OCI-LY3 (cell line): ENCODE data around the gene ZC3H12D.

Experiments used
- H2AFZ ChIP-seq: fragments of 200-600, 300-600 bp; shearing (Covaris generic); 2 replicates; pipeline ENCODE4 v1.6.0; 2014; ENCODE audit warnings: antibody characterized with exemption, low read depth, low read length
- H3K27ac ChIP-seq: fragments of 200-600, 300-600 bp; sonication (generic); 2 replicates; pipeline ENCODE4 v1.5.1; 2014; ENCODE audit warnings: mild to moderate bottlenecking, low read length, moderate library complexity, mixed read lengths
- H3K27me3 ChIP-seq: fragments of 200-600, 300-600 bp; sonication (generic); 2 replicates; pipeline ENCODE4 v1.6.1; 2014; ENCODE audit warnings: low read depth, low read length, mixed read lengths
- H3K36me3 ChIP-seq: fragments of 200-600, 300-600 bp; sonication (generic); replicated peaks from 2 replicates; pipeline ENCODE3; 2014; ENCODE audit warnings: low read depth, low read length, mixed read lengths
- H3K4me1 ChIP-seq: fragments of 300-600, 200-600 bp; sonication (generic); 2 replicates; pipeline ENCODE4 v1.6.1; 2014; ENCODE audit warnings: low read length, mixed read lengths
- H3K4me2 ChIP-seq: fragments of 200-600, 300-600 bp; sonication (generic); 2 replicates; pipeline ENCODE4 v1.6.1; 2014; ENCODE audit warnings: low read length, mixed read lengths
- H3K4me3 ChIP-seq: fragments of 300-600, 200-600 bp; sonication (generic); 2 replicates; pipeline ENCODE4 v1.5.1; 2014; ENCODE audit warnings: antibody characterized with exemption, mild to moderate bottlenecking, low read length, moderate library complexity
- H3K79me2 ChIP-seq: fragments of 300-600, 200-600 bp; shearing (Covaris generic); 2 replicates; pipeline ENCODE4 v1.6.1; 2014; ENCODE audit warnings: mild to moderate bottlenecking, low read length, mixed read lengths
- H3K9ac ChIP-seq: fragments of 300-600, 200-600 bp; shearing (Covaris generic); 2 replicates; pipeline ENCODE4 v1.6.0; 2014; ENCODE audit warnings: mild to moderate bottlenecking, low read length, moderate library complexity
- H3K9me3 ChIP-seq: fragments of 200-600, 300-600 bp; shearing (Covaris generic); 2 replicates; pipeline ENCODE4 v1.6.1; 2014; ENCODE audit warnings: low read length, mixed read lengths; ENCODE audit not compliant: insufficient read depth
- H4K20me1 ChIP-seq: fragments of 200-600, 300-600 bp; sonication (generic); 2 replicates; pipeline ENCODE4 v1.6.1; 2016; ENCODE audit warnings: low read length, mixed read lengths; ENCODE audit not compliant: insufficient read depth
- CTCF ChIP-seq: fragments of 200-600, 300-600 bp; sonication (generic); IDR thresholded peaks from 2 replicates; pipeline ENCODE4 v1.5.1; 2014; ENCODE audit warnings: antibody characterized with exemption, low read length, low read depth
- EZH2phosphoT487 ChIP-seq: fragments of 200-600 bp; shearing (Covaris generic); IDR thresholded peaks from 2 replicates; pipeline ENCODE4 v1.6.1; 2018; ENCODE audit warnings: antibody characterized with exemption, mixed run types, low read depth

The ZC3H12D gene

GRCh38 chr6:149484733-149485700 lies at the start of gene ZC3H12D:
ZC3H12D (minus strand) TSS chr6:149485014; CDS start chr6:149474543, 10,471 bp downstream.
- Histone ChIP-seq H3K27ac (peak within 1 kb of the TSS; percentile 99), H3K4me2 (peak within 1 kb of the TSS; percentile 96), H3K79me2 (peaks cover 57% of the 10 kb centered on the region), H3K27me3 (no peaks in the 10 kb centered on the region), H4K20me1 (0 out of 2 replicates have a peak, but pooled peaks cover under 1% of the 10 kb centered on the region), H2AFZ (no peak within 1 kb of the TSS), H3K9me3 (no peaks in the 10 kb centered on the region), H3K9ac (peak within 1 kb of the TSS; percentile 92), H3K4me1 (peaks cover 73% of the 10 kb centered on the region), H3K4me3 (peak within 1 kb of the TSS; percentile 84), H3K36me3 (peaks cover 14% of the 10 kb centered on the region)
- TF ChIP-seq EZH2phosphoT487: no peak
- peak; percentile 44 for TF ChIP-seq CTCF

- H3K36me3 ChIP-seq: peaks cover 25% of the 10 kb centered on the region
Measured at GRCh38 chr6:149529650-149530049, 44.8 kb upstream of the ZC3H12D start.

GRCh38 chr6:149515494-149515893 lies 30.7 kb upstream of the ZC3H12D start:
- Histone ChIP-seq H2AFZ (no peak overlapping the region), H3K4me1 (peaks cover 18% of the 10 kb centered on the region), H4K20me1 (no peaks in the 10 kb centered on the region), H3K9me3 (no peaks in the 10 kb centered on the region), H3K36me3 (peaks cover 21% of the 10 kb centered on the region), H3K27ac (no peak overlapping the region), H3K79me2 (no peaks in the 10 kb centered on the region), H3K9ac (no peak overlapping the region), H3K4me2 (no peak overlapping the region), H3K4me3 (no peak overlapping the region), H3K27me3 (no peaks in the 10 kb centered on the region)
- no peak for TF ChIP-seq EZH2phosphoT487
- no peak for TF ChIP-seq CTCF

More at GRCh38 chr6:149529650-149530049, 44.8 kb upstream of the ZC3H12D start:
- H3K9me3 ChIP-seq: no peaks in the 10 kb centered on the region
- peaks cover 32% of the 10 kb centered on the region for H3K4me1 ChIP-seq
- no peaks in the 10 kb centered on the region for H4K20me1 ChIP-seq
- no peak overlapping the region; the same call in 1 of the 2 replicates for H3K9ac ChIP-seq
- peak overlapping the region; percentile 77 for H3K4me2 ChIP-seq
- no peak overlapping the region for H2AFZ ChIP-seq
- H3K79me2 ChIP-seq: no peaks in the 10 kb centered on the region
- no peaks in the 10 kb centered on the region for H3K27me3 ChIP-seq
- H3K27ac ChIP-seq: peak overlapping the region; percentile 65
- TF ChIP-seq CTCF: no peak
- no peak for TF ChIP-seq EZH2phosphoT487
- H3K4me3 ChIP-seq: peak overlapping the region; percentile 57; the same call in 1 of the 2 replicates

- no peaks in the 10 kb centered on the region for H3K79me2 ChIP-seq
- no peak overlapping the region for H3K9ac ChIP-seq
- H2AFZ ChIP-seq: no peak overlapping the region
- H3K27ac ChIP-seq: no peak overlapping the region
- H3K4me2 ChIP-seq: no peak overlapping the region
- peaks cover 14% of the 10 kb centered on the region for H3K36me3 ChIP-seq
- H3K4me3 ChIP-seq: no peak overlapping the region
- TF ChIP-seq CTCF (no peak), EZH2phosphoT487 (no peak)
- H4K20me1 ChIP-seq: no peaks in the 10 kb centered on the region
- no peaks in the 10 kb centered on the region for H3K9me3 ChIP-seq
- peaks cover 18% of the 10 kb centered on the region for H3K4me1 ChIP-seq
- no peaks in the 10 kb centered on the region for H3K27me3 ChIP-seq
Measured at GRCh38 chr6:149513915-149514314, 29.1 kb upstream of the ZC3H12D start.
